GM18508 (cell line): ENCODE measurements around the gene RAB25.
A peak's percentile ranks its signal among the peaks of the same experiment; 100 is the strongest.
"Not testable (repeated sequence)": the region's sequence is repeated elsewhere in the genome, so short reads cannot be mapped to it uniquely, and the experiment has no call there.

Experiments used
- ATAC-seq: cut with Tn5 transposase; IDR thresholded peaks from one replicate; pipeline ENCODE4 v1.9.1; 2021; ENCODE audit warnings: moderate number of reproducible peaks; ENCODE audit not compliant: insufficient read depth, unreplicated experiment

Gene RAB25

GRCh38 chr1:156060937-156061636 lies at the start of gene RAB25:
RAB25 (plus strand) TSS chr1:156061160; CDS start chr1:156061401, 241 bp downstream.
- no peak for ATAC-seq

- ATAC-seq = peak; percentile 50
Measured at GRCh38 chr1:156012051-156012817, 48.7 kb upstream of the RAB25 start.

- ATAC-seq = no peak
Measured at GRCh38 chr1:156014829-156015228, 46.1 kb upstream of the RAB25 start.

GRCh38 chr1:156019946-156020292 lies 41.0 kb upstream of the RAB25 start:
- no peak for ATAC-seq

- peak; percentile 63 for ATAC-seq
Measured at GRCh38 chr1:156020293-156021092, 40.5 kb upstream of the RAB25 start, which contains the start of gene SSR2. SSR2 (minus strand) TSS chr1:156020951; CDS start chr1:156020167, 784 bp downstream.

- ATAC-seq = no peak
Measured at GRCh38 chr1:156021093-156021428, 39.9 kb upstream of the RAB25 start.

GRCh38 chr1:156021954-156022353 lies 39.0 kb upstream of the RAB25 start:
- no peak for ATAC-seq

- ATAC-seq = no peak
Measured at GRCh38 chr1:156024801-156025200, 36.2 kb upstream of the RAB25 start.

GRCh38 chr1:156025876-156026275 lies 35.1 kb upstream of the RAB25 start:
- no peak for ATAC-seq

GRCh38 chr1:156026588-156026987 lies 34.4 kb upstream of the RAB25 start:
- ATAC-seq = no peak

GRCh38 chr1:156033011-156033410 lies 27.9 kb upstream of the RAB25 start:
- no peak for ATAC-seq

GRCh38 chr1:156034991-156035390 lies 26.0 kb upstream of the RAB25 start:
- ATAC-seq = not testable (repeated sequence)

GRCh38 chr1:156042828-156043227 lies 18.1 kb upstream of the RAB25 start:
- ATAC-seq = no peak

GRCh38 chr1:156045076-156045475 lies 15.9 kb upstream of the RAB25 start:
- no peak for ATAC-seq

- no peak for ATAC-seq
Measured at GRCh38 chr1:156048663-156049258, 12.2 kb upstream of the RAB25 start.

GRCh38 chr1:156050376-156050775 lies 10.6 kb upstream of the RAB25 start:
- no peak for ATAC-seq

GRCh38 chr1:156051011-156051725 lies 9.8 kb upstream of the RAB25 start:
- ATAC-seq = no peak

GRCh38 chr1:156052862-156053767 lies 7.8 kb upstream of the RAB25 start:
- no peak for ATAC-seq
